HepG2 (cell line): Measurements from ENCODE around the gene NMNAT1.

Experiments
- MAFF ChIP-seq: IDR thresholded peaks from 2 replicates; pipeline ENCODE4 v1.6.1; 2011; ENCODE audit warnings: low read depth, low read length, improper control_type of control experiment
- ZNF333 ChIP-seq: sonication (generic); formaldehyde crosslinking; IDR thresholded peaks from 2 replicates; pipeline ENCODE4 v1.4.0; 2020; ENCODE audit warnings: mild to moderate bottlenecking, missing genetic modification reagents, borderline replicate concordance
- ZNF672 ChIP-seq: sonication (generic); formaldehyde crosslinking; IDR thresholded peaks from 2 replicates; pipeline ENCODE4 v1.8.1; 2022; ENCODE audit warnings: missing genetic modification reagents
- TF ChIP-seq, protein P1 (sequence below): sonication (generic); formaldehyde crosslinking; IDR thresholded peaks from 2 replicates; pipeline ENCODE4 v1.4.0; 2020; ENCODE audit warnings: low read depth, mild to moderate bottlenecking, missing genetic modification reagents
- TF ChIP-seq, protein P2 (sequence below), 2 experiments: sonication (generic) in 1 of 2; formaldehyde crosslinking in 1 of 2; IDR thresholded peaks; 2 replicates each; pipeline versions ENCODE4 v1.5.1 to v1.6.1; 2011 to 2020; ENCODE audit warnings: borderline replicate concordance in 1 of 2, low read depth in 1 of 2, low read length in 1 of 2, mild to moderate bottlenecking in 1 of 2, missing genetic modification reagents in 1 of 2, moderate library complexity in 1 of 2
- TF ChIP-seq, protein P3 (sequence below): IDR thresholded peaks from 2 replicates; pipeline ENCODE4 v1.6.1; 2012; ENCODE audit warnings: inconsistent platforms

DNA sequence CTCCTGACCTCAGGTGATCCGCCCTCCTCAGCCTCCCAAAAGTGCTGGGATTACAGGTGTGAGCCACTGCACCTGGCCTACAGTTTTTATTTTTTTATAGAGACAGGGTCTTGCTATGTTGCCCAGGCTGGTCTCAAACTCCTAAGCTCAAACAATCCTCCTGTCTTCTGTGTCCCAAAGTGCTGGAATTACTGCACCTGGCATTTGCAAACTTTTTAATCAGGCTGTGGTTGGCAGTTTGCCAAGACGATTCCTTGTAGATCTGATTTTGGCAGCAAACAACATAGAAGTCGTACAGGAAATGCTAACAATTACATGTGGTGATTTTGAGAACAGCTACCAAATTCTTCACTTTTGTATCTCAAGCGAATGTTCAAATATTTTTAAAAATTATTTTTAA, 63.9 kb downstream of the NMNAT1 start:
- TF ChIP-seq, protein P1, sequence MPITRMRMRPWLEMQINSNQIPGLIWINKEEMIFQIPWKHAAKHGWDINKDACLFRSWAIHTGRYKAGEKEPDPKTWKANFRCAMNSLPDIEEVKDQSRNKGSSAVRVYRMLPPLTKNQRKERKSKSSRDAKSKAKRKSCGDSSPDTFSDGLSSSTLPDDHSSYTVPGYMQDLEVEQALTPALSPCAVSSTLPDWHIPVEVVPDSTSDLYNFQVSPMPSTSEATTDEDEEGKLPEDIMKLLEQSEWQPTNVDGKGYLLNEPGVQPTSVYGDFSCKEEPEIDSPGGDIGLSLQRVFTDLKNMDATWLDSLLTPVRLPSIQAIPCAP (CRISPR knock-in tag), result no peak
- TF ChIP-seq ZNF672 (CRISPR knock-in tag) (no peak), ZNF333 (no peak), MAFF (no peak)
- TF ChIP-seq, protein P2, sequence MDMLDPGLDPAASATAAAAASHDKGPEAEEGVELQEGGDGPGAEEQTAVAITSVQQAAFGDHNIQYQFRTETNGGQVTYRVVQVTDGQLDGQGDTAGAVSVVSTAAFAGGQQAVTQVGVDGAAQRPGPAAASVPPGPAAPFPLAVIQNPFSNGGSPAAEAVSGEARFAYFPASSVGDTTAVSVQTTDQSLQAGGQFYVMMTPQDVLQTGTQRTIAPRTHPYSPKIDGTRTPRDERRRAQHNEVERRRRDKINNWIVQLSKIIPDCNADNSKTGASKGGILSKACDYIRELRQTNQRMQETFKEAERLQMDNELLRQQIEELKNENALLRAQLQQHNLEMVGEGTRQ (IDR thresholded peaks at IDR 0.05; ENCODE audit: low read depth, low read length), result no peak
- TF ChIP-seq, protein P2 (CRISPR knock-in tag; IDR thresholded peaks at IDR 0.05; ENCODE audit: borderline replicate concordance), result no peak
- TF ChIP-seq, protein P3, sequence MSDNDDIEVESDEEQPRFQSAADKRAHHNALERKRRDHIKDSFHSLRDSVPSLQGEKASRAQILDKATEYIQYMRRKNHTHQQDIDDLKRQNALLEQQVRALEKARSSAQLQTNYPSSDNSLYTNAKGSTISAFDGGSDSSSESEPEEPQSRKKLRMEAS, result no peak
